KMS-11 (cell line): ENCODE data around the gene TTC32.

Source experiments
- H2AFZ ChIP-seq: fragments of 200-600 bp; sonication (generic); 2 replicates; pipeline ENCODE4 v1.6.1; 2016; ENCODE audit warnings: antibody characterized with exemption, mixed run types, low read depth
- H3K27ac ChIP-seq: fragments of 200-600 bp; sonication (generic); 2 replicates; pipeline ENCODE4 v1.6.1; 2016; ENCODE audit warnings: mild to moderate bottlenecking, mixed run types
- H3K27me3 ChIP-seq: fragments of 200-600 bp; sonication (generic); 2 replicates; pipeline ENCODE4 v1.6.1; 2017; ENCODE audit warnings: mild to moderate bottlenecking, low read depth, mixed run types, moderate library complexity; ENCODE audit not compliant: insufficient read depth
- H3K36me3 ChIP-seq: fragments of 200-600 bp; sonication (generic); 2 replicates; pipeline ENCODE4 v1.6.1; 2017; ENCODE audit warnings: mild to moderate bottlenecking, mixed run types; ENCODE audit not compliant: insufficient read depth
- H3K4me1 ChIP-seq: fragments of 200-600 bp; sonication (generic); 2 replicates; pipeline ENCODE4 v1.6.1; 2016; ENCODE audit warnings: mild to moderate bottlenecking, low read depth, mixed run types; ENCODE audit not compliant: poor library complexity, severe bottlenecking
- H3K4me2 ChIP-seq: fragments of 200-600 bp; sonication (generic); 2 replicates; pipeline ENCODE4 v1.7.0; 2016; ENCODE audit warnings: mild to moderate bottlenecking, mixed run types
- H3K4me3 ChIP-seq: fragments of 200-600 bp; sonication (generic); IDR thresholded peaks from 2 replicates; pipeline ENCODE4 v1.6.1; 2017; ENCODE audit warnings: low read depth, low read length, mixed read lengths; ENCODE audit not compliant: insufficient read depth
- H3K79me2 ChIP-seq: fragments of 200-600 bp; sonication (generic); 2 replicates; pipeline ENCODE4 v1.6.1; 2016; ENCODE audit warnings: low read depth, mixed run types; ENCODE audit not compliant: insufficient read depth
- H3K9ac ChIP-seq: fragments of 200-600 bp; sonication (generic); 2 replicates; pipeline ENCODE4 v1.6.1; 2016; ENCODE audit warnings: mild to moderate bottlenecking, mixed run types
- H4K20me1 ChIP-seq: fragments of 200-600 bp; sonication (generic); 2 replicates; pipeline ENCODE4 v1.6.1; 2016; ENCODE audit warnings: mild to moderate bottlenecking, mixed run types; ENCODE audit not compliant: insufficient read depth
- TF ChIP-seq, protein P1 (sequence below): fragments of 200-600 bp; sonication (generic); conservative IDR thresholded peaks from 2 replicates; pipeline ENCODE4 v1.6.1; 2017; ENCODE audit warnings: low read depth, mild to moderate bottlenecking, antibody characterized with exemption, low read length, moderate library complexity, mixed read lengths

TTC32 gene

DNA sequence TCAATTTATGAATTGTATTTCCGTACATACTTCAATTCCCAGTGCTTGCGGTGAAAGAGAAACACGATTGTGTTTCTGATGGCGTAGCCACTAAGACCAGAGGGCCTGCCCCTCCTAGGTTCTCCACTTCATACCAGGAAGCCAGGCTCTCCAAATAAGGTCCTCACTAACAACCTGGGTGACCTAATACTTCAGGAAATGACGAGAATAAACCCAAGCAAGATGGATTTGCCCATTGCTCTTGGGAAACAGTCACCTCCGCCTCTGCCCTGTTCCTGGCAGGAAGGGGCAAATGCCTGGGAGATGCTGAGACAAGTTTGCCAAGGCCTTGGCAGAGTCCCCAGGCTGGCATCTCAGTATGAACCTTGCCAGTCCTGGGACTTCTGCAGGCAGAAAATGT is 41.8 kb downstream of the TTC32 start:
- Histone ChIP-seq H3K4me1 (no peaks in the 10 kb centered on the region), H4K20me1 (no peaks in the 10 kb centered on the region), H3K27me3 (no peaks in the 10 kb centered on the region), H3K27ac (no peak overlapping the region), H3K4me3 (no peak overlapping the region), H2AFZ (no peak overlapping the region), H3K4me2 (no peak overlapping the region), H3K36me3 (no peaks in the 10 kb centered on the region), H3K79me2 (no peaks in the 10 kb centered on the region), H3K9ac (no peak overlapping the region)
- TF ChIP-seq, protein P1, sequence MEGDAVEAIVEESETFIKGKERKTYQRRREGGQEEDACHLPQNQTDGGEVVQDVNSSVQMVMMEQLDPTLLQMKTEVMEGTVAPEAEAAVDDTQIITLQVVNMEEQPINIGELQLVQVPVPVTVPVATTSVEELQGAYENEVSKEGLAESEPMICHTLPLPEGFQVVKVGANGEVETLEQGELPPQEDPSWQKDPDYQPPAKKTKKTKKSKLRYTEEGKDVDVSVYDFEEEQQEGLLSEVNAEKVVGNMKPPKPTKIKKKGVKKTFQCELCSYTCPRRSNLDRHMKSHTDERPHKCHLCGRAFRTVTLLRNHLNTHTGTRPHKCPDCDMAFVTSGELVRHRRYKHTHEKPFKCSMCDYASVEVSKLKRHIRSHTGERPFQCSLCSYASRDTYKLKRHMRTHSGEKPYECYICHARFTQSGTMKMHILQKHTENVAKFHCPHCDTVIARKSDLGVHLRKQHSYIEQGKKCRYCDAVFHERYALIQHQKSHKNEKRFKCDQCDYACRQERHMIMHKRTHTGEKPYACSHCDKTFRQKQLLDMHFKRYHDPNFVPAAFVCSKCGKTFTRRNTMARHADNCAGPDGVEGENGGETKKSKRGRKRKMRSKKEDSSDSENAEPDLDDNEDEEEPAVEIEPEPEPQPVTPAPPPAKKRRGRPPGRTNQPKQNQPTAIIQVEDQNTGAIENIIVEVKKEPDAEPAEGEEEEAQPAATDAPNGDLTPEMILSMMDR, result no peak

DNA sequence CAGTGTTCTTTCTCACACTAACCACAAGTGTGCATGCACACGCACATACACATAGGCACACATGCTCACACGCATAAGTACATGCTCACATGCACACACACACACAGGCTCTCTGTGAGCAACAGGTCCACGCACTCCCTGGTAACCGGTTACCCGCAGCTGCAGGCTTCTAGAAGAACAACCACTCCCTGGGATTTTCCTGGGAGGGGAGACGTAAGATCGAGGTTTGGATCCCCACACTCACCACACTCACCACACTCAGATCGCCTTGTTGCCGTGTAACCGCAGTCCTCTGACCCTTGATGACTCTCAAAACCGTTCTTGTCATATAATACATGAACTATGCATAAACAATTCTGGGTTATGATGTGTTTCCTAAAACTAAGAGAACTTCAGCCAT is 42.2 kb downstream of the TTC32 start:
- H3K4me2 ChIP-seq, result no peak overlapping the region
- no peak overlapping the region for H3K4me3 ChIP-seq
- no peak overlapping the region for H2AFZ ChIP-seq
- no peaks in the 10 kb centered on the region for H3K4me1 ChIP-seq
- no peak overlapping the region for H3K9ac ChIP-seq
- H4K20me1 ChIP-seq, result no peaks in the 10 kb centered on the region
- no peak overlapping the region for H3K27ac ChIP-seq
- H3K36me3 ChIP-seq, result no peaks in the 10 kb centered on the region
- H3K27me3 ChIP-seq, result no peaks in the 10 kb centered on the region
- no peaks in the 10 kb centered on the region for H3K79me2 ChIP-seq
- TF ChIP-seq, protein P1, result no peak

DNA sequence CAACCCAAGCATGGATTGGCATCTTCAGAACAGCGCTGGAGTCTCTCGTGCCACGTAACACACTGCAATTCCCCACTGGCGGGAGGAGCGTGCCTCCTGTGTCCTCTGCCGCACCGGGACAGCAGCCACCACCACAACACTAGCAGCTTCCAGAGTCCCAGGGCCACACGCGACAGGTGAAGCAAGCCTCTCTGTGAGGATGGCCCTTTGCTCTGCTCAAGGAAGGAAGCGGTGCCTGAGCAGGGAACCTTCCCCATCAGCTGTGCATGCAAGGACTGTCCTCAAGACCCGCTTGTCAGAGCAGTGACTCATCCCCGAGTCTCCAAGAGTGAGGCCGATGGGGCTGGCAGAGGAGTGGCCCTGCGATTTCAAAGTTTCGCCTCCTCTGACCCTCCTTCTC is 44.0 kb downstream of the TTC32 start:
- Histone ChIP-seq H3K79me2 (no peaks in the 10 kb centered on the region), H4K20me1 (no peaks in the 10 kb centered on the region), H2AFZ (no peak overlapping the region), H3K4me3 (no peak overlapping the region), H3K4me1 (no peaks in the 10 kb centered on the region), H3K27ac (no peak overlapping the region), H3K4me2 (no peak overlapping the region), H3K9ac (no peak overlapping the region), H3K36me3 (no peaks in the 10 kb centered on the region), H3K27me3 (no peaks in the 10 kb centered on the region)
- TF ChIP-seq, protein P1, result no peak

DNA sequence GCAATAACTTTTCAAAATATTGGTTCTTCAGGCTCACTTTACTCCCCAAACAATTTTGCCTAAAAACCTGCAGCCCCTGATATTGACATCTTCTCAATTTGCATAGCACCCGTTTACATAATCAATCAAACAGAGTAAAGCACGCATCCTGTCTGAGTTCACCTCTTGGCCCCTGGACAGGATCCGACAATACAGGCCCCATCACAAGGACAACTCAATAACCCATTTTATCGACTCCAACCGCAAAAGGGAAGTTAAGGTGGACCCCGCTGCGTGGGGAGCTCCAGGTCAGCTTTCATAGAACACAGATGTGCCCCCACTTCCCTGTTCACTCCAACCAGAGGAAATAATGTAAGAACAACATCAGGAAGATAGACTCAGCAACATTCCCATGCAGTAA is 44.7 kb downstream of the TTC32 start:
- H3K36me3 ChIP-seq, result no peaks in the 10 kb centered on the region
- H3K9ac ChIP-seq, result no peak overlapping the region
- H3K79me2 ChIP-seq, result no peaks in the 10 kb centered on the region
- no peak overlapping the region for H3K4me3 ChIP-seq
- no peak overlapping the region for H3K27ac ChIP-seq
- no peaks in the 10 kb centered on the region for H3K27me3 ChIP-seq
- no peak overlapping the region for H2AFZ ChIP-seq
- H3K4me1 ChIP-seq, result no peaks in the 10 kb centered on the region
- TF ChIP-seq, protein P1, result no peak
- H3K4me2 ChIP-seq, result no peak overlapping the region
- H4K20me1 ChIP-seq, result no peaks in the 10 kb centered on the region
